ENCODE results near the gene CYFIP2. TPM values are rescaled to one million over a fixed set of nuclear protein-coding genes. Genes with fewer than 3 reads are reported as not detected.

CYFIP2 gene
- 123 TPM for total RNA-seq

GRCh38 chr5:157265714-157266285 is at the start of gene CYFIP2:
CYFIP2 (plus strand) TSS chr5:157266123; CDS start chr5:157285362, 19,239 bp downstream.

Other genes starting within 250 kb of the CYFIP2 start
- gene HAVCR1, start 207.0 kb upstream of the CYFIP2 start, total RNA-seq: 0.23 TPM
- 11.1 TPM for gene HAVCR2, start 157.1 kb upstream of the CYFIP2 start, total RNA-seq
- 39.7 TPM for gene MED7, start 123.3 kb upstream of the CYFIP2 start, total RNA-seq
- not detected for gene GARIN3, start 99.9 kb upstream of the CYFIP2 start, total RNA-seq
- gene ITK, start 85.3 kb upstream of the CYFIP2 start, total RNA-seq: 0.23 TPM
- gene NIPAL4, start 194.1 kb downstream of the CYFIP2 start, total RNA-seq: 0.23 TPM

All from diencephalon (tissue), 1 donor.